Stimulated activated CD4-positive, alpha-beta T cell treated with anti-CD3 and anti-CD28 coated beads, TNF-alpha, amount 100 ng/mL, for 1 hour (primary cell): ENCODE measurements around the gene CLDN11.

Experiments
- DNase-seq, 3 donors: peaks; one replicate each; pipeline ENCODE4 v3.0.0-alpha.2; 2020; ENCODE audit warnings: low read depth in 3 of 3, low spot score in 1 of 3

The CLDN11 gene

GRCh38 chr3:170418422-170419398 lies at the start of gene CLDN11:
Gene CLDN11, plus strand, starts transcription at chr3:170418868. Its CDS starts 199 bp downstream, at chr3:170419067.
- DNase-seq, result no peak

GRCh38 chr3:170368921-170369320 lies 49.7 kb upstream of the CLDN11 start:
- DNase-seq, result no peak

GRCh38 chr3:170372190-170372879 lies 46.3 kb upstream of the CLDN11 start:
- DNase-seq, result no peak

- DNase-seq, result no peak
These were observed 35.1 kb upstream of the CLDN11 start for GRCh38 chr3:170383567-170383966.

- no peak for DNase-seq
These were observed 32.2 kb upstream of the CLDN11 start for GRCh38 chr3:170386468-170386867.

GRCh38 chr3:170387950-170388349 lies 30.7 kb upstream of the CLDN11 start:
- no peak for DNase-seq

- no peak for DNase-seq
These were observed 27.6 kb upstream of the CLDN11 start for GRCh38 chr3:170391108-170391507.

- no peak for DNase-seq
These were observed 21.0 kb upstream of the CLDN11 start for GRCh38 chr3:170397685-170398084.

- no peak for DNase-seq
These were observed 13.6 kb upstream of the CLDN11 start for GRCh38 chr3:170405101-170405500.

- no peak for DNase-seq
These were observed 8.1 kb upstream of the CLDN11 start for GRCh38 chr3:170410428-170411029.

GRCh38 chr3:170413291-170413690 lies 5.4 kb upstream of the CLDN11 start:
- no peak for DNase-seq

- DNase-seq, result no peak
These were observed 4.4 kb upstream of the CLDN11 start for GRCh38 chr3:170414202-170414663.

GRCh38 chr3:170417090-170417489 lies 1.6 kb upstream of the CLDN11 start:
- DNase-seq, result no peak

GRCh38 chr3:170419557-170420087 lies 954 bp downstream of the CLDN11 start:
- no peak for DNase-seq

- no peak for DNase-seq
These were observed 1.7 kb downstream of the CLDN11 start for GRCh38 chr3:170420307-170420821.

GRCh38 chr3:170421111-170421641 lies 2.5 kb downstream of the CLDN11 start:
- no peak for DNase-seq

GRCh38 chr3:170421758-170422157 lies 3.1 kb downstream of the CLDN11 start:
- no peak for DNase-seq

- no peak for DNase-seq
These were observed 4.4 kb downstream of the CLDN11 start for GRCh38 chr3:170423001-170423615.

GRCh38 chr3:170424879-170425278 lies 6.2 kb downstream of the CLDN11 start:
- DNase-seq, result no peak

- DNase-seq, result no peak
These were observed 7.0 kb downstream of the CLDN11 start for GRCh38 chr3:170425491-170426239.
